Smooth muscle cell of the coronary artery (primary cell): ENCODE results near the gene LASP1. TPM values are rescaled to one million over a fixed set of nuclear protein-coding genes. Genes with fewer than 3 reads are reported as not detected.

Experiments used
- total RNA-seq: library from RNA; depleted of rRNA; stranded (reverse); fragments of >200 nt; gene quantifications from 2 replicates; pipeline ENCODE4 v1.2.3, GENCODE V29; 2014; ENCODE audit warnings: low replicate concordance

The LASP1 gene
- total RNA-seq: 72.4 and 76.5 TPM in 2 replicates

GRCh38 chr17:38869526-38870258, at the start of gene LASP1:
LASP1 (plus strand) TSS chr17:38870058; CDS start chr17:38870190, 132 bp downstream.

DNA sequence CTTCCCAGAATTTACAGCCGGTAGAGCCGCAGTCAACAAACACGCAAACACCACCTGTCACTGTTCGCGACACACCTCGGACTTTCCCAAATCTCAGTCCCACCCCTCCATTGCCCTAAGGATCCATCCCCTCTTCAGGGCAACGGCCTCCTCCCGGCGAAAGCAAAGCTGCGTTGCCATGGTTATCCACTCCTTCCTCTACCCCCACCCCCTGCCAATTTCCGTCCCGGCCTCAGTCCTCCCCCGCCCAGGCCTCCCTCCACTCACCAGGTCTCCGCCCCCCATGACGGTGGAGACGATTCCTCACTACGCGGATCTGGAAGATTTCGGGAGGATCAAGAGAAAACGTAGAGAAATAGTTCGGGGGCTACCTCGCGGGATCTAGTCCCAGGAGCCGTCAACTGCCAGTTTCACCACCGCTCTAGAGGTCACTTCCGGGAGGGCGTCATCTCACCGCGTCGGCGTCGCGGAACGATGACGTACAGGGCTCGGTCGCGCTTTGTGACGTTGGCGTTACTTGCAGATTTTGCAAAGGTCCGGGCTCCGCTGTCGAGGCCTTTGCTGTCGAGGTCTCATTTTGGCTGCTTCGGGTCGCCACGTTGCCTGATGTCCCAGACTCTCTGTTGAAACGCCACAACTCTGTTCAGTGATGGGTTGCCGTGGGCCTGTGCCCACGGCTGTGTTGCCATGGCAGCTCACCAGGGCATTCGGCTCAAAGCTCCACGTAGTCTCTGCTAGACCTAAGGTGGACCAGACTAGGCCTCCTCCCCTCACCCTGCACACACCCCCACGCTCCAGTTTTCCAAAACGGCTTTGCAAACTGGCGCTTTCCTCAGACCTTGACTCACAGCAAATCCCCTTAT, 44.7 kb upstream of the LASP1 start, which contains the start of gene CWC25:
CWC25 (minus strand) TSS at position 423 of the 863 bp plus-strand sequence; CDS start at position 285, 138 bp downstream.

GRCh38 chr17:38853292-38854219, 16.3 kb upstream of the LASP1 start, which contains the start of gene RPL23:
RPL23 (minus strand) TSS chr17:38853721; CDS start chr17:38853710, 11 bp downstream.

GRCh38 chr17:38925263-38925995, 55.6 kb downstream of the LASP1 start, which contains the start of gene LASP1NB:
LASP1NB (plus strand) TSS chr17:38925614.

GRCh38 chr17:38967290-38967738, 97.5 kb downstream of the LASP1 start, which contains the start of gene FBXO47:
FBXO47 (minus strand) TSS chr17:38967403; CDS start chr17:38963025, 4,378 bp downstream.

Other genes with a start within 250 kb of the LASP1 start
- gene EPOP, start 195.1 kb upstream of the LASP1 start, total RNA-seq: 0.12 and 0.90 TPM in 2 replicates
- 17.1 and 44.8 TPM in 2 replicates for gene MLLT6, start 164.8 kb upstream of the LASP1 start, total RNA-seq
- 1.8 and 4.5 TPM in 2 replicates for gene CISD3, start 139.7 kb upstream of the LASP1 start, total RNA-seq
- gene PCGF2, start 121.7 kb upstream of the LASP1 start, total RNA-seq: 1.5 and 5.3 TPM in 2 replicates
- gene PSMB3, start 117.3 kb upstream of the LASP1 start, total RNA-seq: 453 and 499 TPM in 2 replicates
- 38.9 and 90.7 TPM in 2 replicates for gene PIP4K2B, start 70.5 kb upstream of the LASP1 start, total RNA-seq
- gene CWC25, start 44.7 kb upstream of the LASP1 start, total RNA-seq: 6.6 and 8.1 TPM in 2 replicates
- gene RPL23, start 16.3 kb upstream of the LASP1 start, total RNA-seq: 3,022 and 3,163 TPM in 2 replicates
- under 0.01 TPM in 1 of 2 replicates, not detected in the other for gene FBXO47, start 97.3 kb downstream of the LASP1 start, total RNA-seq